Measurements from ENCODE around the gene CPT1B.
"Not testable (repeated sequence)": the region's sequence is repeated elsewhere in the genome, so short reads cannot be mapped to it uniquely, and the experiment has no call there.

DNA sequence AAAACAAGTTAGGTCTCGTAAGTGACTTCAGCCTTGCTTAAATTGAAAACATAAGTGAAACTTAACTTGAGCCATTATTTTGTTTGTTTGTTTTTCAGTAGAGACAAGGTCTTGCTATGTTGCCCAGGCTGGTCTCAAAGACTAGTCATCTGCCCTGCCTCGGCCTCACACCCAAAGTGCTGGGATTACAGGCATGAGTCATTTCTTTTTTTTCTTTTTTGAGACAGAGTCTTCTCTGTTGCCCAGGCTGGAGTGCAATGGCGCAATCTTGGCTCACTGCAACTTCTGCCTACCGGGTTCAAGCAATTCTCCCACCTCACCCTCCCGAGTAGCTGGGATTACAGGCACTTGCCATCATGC is 36.6 kb downstream of the CPT1B start:
- TF ChIP-seq, protein P1, sequence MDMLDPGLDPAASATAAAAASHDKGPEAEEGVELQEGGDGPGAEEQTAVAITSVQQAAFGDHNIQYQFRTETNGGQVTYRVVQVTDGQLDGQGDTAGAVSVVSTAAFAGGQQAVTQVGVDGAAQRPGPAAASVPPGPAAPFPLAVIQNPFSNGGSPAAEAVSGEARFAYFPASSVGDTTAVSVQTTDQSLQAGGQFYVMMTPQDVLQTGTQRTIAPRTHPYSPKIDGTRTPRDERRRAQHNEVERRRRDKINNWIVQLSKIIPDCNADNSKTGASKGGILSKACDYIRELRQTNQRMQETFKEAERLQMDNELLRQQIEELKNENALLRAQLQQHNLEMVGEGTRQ (IDR thresholded peaks at IDR 0.05; ENCODE audit: low read length): not testable (repeated sequence)
- TF ChIP-seq RFX5 (IDR thresholded peaks at IDR 0.05; ENCODE audit: borderline replicate concordance, low read depth, low read length); TCF12 (IDR thresholded peaks at IDR 0.05; ENCODE audit: low read depth, low read length); POU5F1 (IDR thresholded peaks at IDR 0.05; ENCODE audit: low read depth, low read length); GABPA (IDR thresholded peaks at IDR 0.05; ENCODE audit: borderline replicate concordance, insufficient read depth, low read length); POLR2A (IDR thresholded peaks at IDR 0.05; ENCODE audit: control extremely low read depth in 1 of 2, low read depth in 2 of 2, low read length in 2 of 2); BRCA1 (IDR thresholded peaks at IDR 0.05; ENCODE audit: low read depth, low read length): not testable (repeated sequence)
- TF ChIP-seq, protein P2, sequence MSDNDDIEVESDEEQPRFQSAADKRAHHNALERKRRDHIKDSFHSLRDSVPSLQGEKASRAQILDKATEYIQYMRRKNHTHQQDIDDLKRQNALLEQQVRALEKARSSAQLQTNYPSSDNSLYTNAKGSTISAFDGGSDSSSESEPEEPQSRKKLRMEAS (IDR thresholded peaks at IDR 0.05): not testable (repeated sequence)
- TF ChIP-seq, protein P3, sequence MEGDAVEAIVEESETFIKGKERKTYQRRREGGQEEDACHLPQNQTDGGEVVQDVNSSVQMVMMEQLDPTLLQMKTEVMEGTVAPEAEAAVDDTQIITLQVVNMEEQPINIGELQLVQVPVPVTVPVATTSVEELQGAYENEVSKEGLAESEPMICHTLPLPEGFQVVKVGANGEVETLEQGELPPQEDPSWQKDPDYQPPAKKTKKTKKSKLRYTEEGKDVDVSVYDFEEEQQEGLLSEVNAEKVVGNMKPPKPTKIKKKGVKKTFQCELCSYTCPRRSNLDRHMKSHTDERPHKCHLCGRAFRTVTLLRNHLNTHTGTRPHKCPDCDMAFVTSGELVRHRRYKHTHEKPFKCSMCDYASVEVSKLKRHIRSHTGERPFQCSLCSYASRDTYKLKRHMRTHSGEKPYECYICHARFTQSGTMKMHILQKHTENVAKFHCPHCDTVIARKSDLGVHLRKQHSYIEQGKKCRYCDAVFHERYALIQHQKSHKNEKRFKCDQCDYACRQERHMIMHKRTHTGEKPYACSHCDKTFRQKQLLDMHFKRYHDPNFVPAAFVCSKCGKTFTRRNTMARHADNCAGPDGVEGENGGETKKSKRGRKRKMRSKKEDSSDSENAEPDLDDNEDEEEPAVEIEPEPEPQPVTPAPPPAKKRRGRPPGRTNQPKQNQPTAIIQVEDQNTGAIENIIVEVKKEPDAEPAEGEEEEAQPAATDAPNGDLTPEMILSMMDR (IDR thresholded peaks at IDR 0.05; ENCODE audit: control extremely low read depth in 1 of 3, insufficient read depth in 1 of 3, low read depth in 1 of 3, low read length in 3 of 3): not testable (repeated sequence)
